GM19438 (cell line): ENCODE results near the gene MRPL38.

Experiments
- ATAC-seq: cut with Tn5 transposase; IDR thresholded peaks from one replicate; pipeline ENCODE4 v1.9.1; 2021; ENCODE audit warnings: low read depth; ENCODE audit not compliant: unreplicated experiment

Gene MRPL38

GRCh38 chr17:75920045-75920560 is 15.4 kb upstream of the MRPL38 start:
- ATAC-seq: no peak

GRCh38 chr17:75919611-75920010 is 14.9 kb upstream of the MRPL38 start:
- ATAC-seq: no peak

GRCh38 chr17:75917917-75918445 is 13.3 kb upstream of the MRPL38 start:
- no peak for ATAC-seq

GRCh38 chr17:75917141-75917916 is 12.6 kb upstream of the MRPL38 start:
- ATAC-seq: no peak

GRCh38 chr17:75915268-75915667 is 10.6 kb upstream of the MRPL38 start:
- ATAC-seq: no peak

GRCh38 chr17:75914643-75915267 is 10.1 kb upstream of the MRPL38 start:
- ATAC-seq: no peak

GRCh38 chr17:75913537-75914210 is 9.0 kb upstream of the MRPL38 start:
- no peak for ATAC-seq

- ATAC-seq: no peak
These were observed 6.0 kb upstream of the MRPL38 start for GRCh38 chr17:75910699-75911098.

GRCh38 chr17:75909812-75910274 is 5.2 kb upstream of the MRPL38 start:
- ATAC-seq: no peak

GRCh38 chr17:75909051-75909811 is 4.5 kb upstream of the MRPL38 start:
- ATAC-seq: no peak

GRCh38 chr17:75908201-75908600 is 3.5 kb upstream of the MRPL38 start:
- no peak for ATAC-seq

GRCh38 chr17:75906143-75906884 is 1.6 kb upstream of the MRPL38 start:
- no peak for ATAC-seq

- no peak for ATAC-seq
These were observed 2.3 kb downstream of the MRPL38 start for GRCh38 chr17:75902406-75902805.

GRCh38 chr17:75901727-75902126 is 3.0 kb downstream of the MRPL38 start:
- ATAC-seq: no peak

GRCh38 chr17:75900691-75901533 is 3.8 kb downstream of the MRPL38 start:
- ATAC-seq: no peak

- no peak for ATAC-seq
These were observed 4.8 kb downstream of the MRPL38 start for GRCh38 chr17:75899767-75900468.

GRCh38 chr17:75899353-75899752 is 5.3 kb downstream of the MRPL38 start:
- no peak for ATAC-seq

- no peak for ATAC-seq
These were observed 5.9 kb downstream of the MRPL38 start for GRCh38 chr17:75898791-75899190.
